Frontal cortex (tissue), 4 donors: ENCODE measurements around the gene ANKRD34A. TPM values are rescaled to one million over a fixed set of nuclear protein-coding genes. Genes with fewer than 3 reads are reported as not detected.

Experiments used
- DNase-seq, 2 donors: peaks; one replicate each; pipeline ENCODE4 v3.0.0; 2012; ENCODE audit warnings: low spot score in 2 of 2
- FAIRE-seq: peaks from 2 replicates; lab custom pipeline; 2012; peaks lifted over from hg19 to GRCh38; lab: Jason Lieb, UNC
- total RNA-seq: library from RNA; depleted of rRNA; stranded (reverse); fragments of >200 nt; gene quantifications from one replicate; pipeline ENCODE4 v1.2.3, GENCODE V29; 2014
- donor health status: control.
- donor health status: control.
- donor health status: control.

Gene ANKRD34A
- total RNA-seq, 1 donor from 2014 or later, result 1.6 TPM

GRCh38 chr1:145992502-145992936, 28.1 kb upstream of the ANKRD34A start:
- DNase-seq (no peak), FAIRE-seq (no peak)

GRCh38 chr1:145991735-145992412, 27.5 kb upstream of the ANKRD34A start:
- no peak for FAIRE-seq
- no peak for DNase-seq

GRCh38 chr1:145990249-145990855, 26.0 kb upstream of the ANKRD34A start:
- FAIRE-seq (no peak), DNase-seq (no peak)

- FAIRE-seq, result no peak
- no peak for DNase-seq
These were observed 24.4 kb upstream of the ANKRD34A start for GRCh38 chr1:145988773-145989172.

- FAIRE-seq, result no peak
- DNase-seq, result no peak
These were observed 23.6 kb upstream of the ANKRD34A start for GRCh38 chr1:145987926-145988325.

GRCh38 chr1:145986551-145986950, 22.2 kb upstream of the ANKRD34A start:
- DNase-seq (no peak), FAIRE-seq (no peak)

- FAIRE-seq, result no peak
- no peak for DNase-seq
These were observed 21.4 kb upstream of the ANKRD34A start for GRCh38 chr1:145985502-145986439.

- FAIRE-seq, result no peak
- no peak for DNase-seq
These were observed 20.7 kb upstream of the ANKRD34A start for GRCh38 chr1:145985129-145985501.

GRCh38 chr1:145983960-145984830, 19.8 kb upstream of the ANKRD34A start:
- FAIRE-seq, result no peak
- DNase-seq, result no peak

GRCh38 chr1:145983206-145983675, 18.9 kb upstream of the ANKRD34A start:
- no peak for DNase-seq
- no peak for FAIRE-seq

- DNase-seq (no peak), FAIRE-seq (no peak)
These were observed 17.8 kb upstream of the ANKRD34A start for GRCh38 chr1:145982010-145982723.

GRCh38 chr1:145980457-145980994, 16.2 kb upstream of the ANKRD34A start:
- DNase-seq (no peak), FAIRE-seq (no peak)

- FAIRE-seq (no peak), DNase-seq (no peak)
These were observed 15.5 kb upstream of the ANKRD34A start for GRCh38 chr1:145979746-145980456.

GRCh38 chr1:145978854-145979745, 14.7 kb upstream of the ANKRD34A start:
- FAIRE-seq, result no peak

GRCh38 chr1:145978471-145978853, 14.1 kb upstream of the ANKRD34A start:
- FAIRE-seq (no peak), DNase-seq (no peak)

More at GRCh38 chr1:145978854-145979745, 14.7 kb upstream of the ANKRD34A start:
- DNase-seq, result peak; percentile 75 to 78

- DNase-seq (peak; percentile 76 to 77), FAIRE-seq (no peak)
These were observed 13.4 kb upstream of the ANKRD34A start for GRCh38 chr1:145977486-145978470.
